GM12875 (cell line): ENCODE data around the gene SEZ6L.

Source experiments
- H3K4me3 ChIP-seq: one replicate; pipeline ENCODE4 v1.5.1; 2011; ENCODE audit warnings: low read depth, low read length, control low read depth
- TF ChIP-seq, protein P1 (sequence below): IDR thresholded peaks from 2 replicates; pipeline ENCODE4 v1.5.1; 2011; ENCODE audit warnings: low read depth, mild to moderate bottlenecking, control low read depth, inconsistent platforms, low read length, moderate library complexity, borderline replicate concordance; ENCODE audit not compliant: insufficient read depth

SEZ6L gene

DNA sequence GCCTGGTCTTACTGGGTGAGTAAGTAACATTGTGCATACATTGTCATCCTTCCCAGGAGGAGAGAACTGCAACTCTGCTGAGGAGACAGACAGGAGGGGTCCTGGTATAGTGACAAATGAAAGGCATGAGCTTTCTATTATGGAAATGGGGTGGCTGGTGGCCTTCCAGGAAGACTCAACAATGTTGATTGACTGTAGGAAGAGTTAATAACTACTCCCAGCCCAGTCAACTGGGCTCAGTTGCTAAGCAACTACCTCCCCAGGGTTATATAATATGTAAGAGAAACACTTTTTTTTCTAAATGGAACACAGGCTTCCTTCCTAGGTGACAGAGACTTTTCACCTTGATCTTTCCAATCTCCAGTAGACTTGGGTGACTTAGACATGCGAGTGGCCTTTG is 28.2 kb downstream of the SEZ6L start:
- H3K4me3 ChIP-seq = no peak overlapping the region
- TF ChIP-seq, protein P1, sequence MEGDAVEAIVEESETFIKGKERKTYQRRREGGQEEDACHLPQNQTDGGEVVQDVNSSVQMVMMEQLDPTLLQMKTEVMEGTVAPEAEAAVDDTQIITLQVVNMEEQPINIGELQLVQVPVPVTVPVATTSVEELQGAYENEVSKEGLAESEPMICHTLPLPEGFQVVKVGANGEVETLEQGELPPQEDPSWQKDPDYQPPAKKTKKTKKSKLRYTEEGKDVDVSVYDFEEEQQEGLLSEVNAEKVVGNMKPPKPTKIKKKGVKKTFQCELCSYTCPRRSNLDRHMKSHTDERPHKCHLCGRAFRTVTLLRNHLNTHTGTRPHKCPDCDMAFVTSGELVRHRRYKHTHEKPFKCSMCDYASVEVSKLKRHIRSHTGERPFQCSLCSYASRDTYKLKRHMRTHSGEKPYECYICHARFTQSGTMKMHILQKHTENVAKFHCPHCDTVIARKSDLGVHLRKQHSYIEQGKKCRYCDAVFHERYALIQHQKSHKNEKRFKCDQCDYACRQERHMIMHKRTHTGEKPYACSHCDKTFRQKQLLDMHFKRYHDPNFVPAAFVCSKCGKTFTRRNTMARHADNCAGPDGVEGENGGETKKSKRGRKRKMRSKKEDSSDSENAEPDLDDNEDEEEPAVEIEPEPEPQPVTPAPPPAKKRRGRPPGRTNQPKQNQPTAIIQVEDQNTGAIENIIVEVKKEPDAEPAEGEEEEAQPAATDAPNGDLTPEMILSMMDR = no peak

DNA sequence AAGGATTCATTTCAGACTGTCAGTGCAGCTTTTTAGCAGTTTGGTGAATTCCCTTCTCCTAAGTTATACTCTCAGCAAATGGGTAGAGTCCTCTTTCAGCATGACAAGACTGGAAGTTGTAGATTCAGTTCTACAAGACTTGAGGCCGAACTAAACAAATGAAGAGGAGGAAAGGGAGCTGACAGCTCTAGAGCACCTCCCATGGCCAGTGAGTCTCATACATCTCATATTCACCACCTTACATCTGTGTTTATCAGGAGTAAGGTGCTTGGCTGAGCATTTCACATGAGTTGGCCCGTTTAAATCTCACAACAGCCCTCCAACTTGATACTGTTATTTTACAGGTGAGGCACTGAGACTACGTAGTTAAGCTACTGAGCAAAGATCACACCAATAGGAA is 30.4 kb downstream of the SEZ6L start:
- no peak overlapping the region for H3K4me3 ChIP-seq
- TF ChIP-seq, protein P1 = no peak

DNA sequence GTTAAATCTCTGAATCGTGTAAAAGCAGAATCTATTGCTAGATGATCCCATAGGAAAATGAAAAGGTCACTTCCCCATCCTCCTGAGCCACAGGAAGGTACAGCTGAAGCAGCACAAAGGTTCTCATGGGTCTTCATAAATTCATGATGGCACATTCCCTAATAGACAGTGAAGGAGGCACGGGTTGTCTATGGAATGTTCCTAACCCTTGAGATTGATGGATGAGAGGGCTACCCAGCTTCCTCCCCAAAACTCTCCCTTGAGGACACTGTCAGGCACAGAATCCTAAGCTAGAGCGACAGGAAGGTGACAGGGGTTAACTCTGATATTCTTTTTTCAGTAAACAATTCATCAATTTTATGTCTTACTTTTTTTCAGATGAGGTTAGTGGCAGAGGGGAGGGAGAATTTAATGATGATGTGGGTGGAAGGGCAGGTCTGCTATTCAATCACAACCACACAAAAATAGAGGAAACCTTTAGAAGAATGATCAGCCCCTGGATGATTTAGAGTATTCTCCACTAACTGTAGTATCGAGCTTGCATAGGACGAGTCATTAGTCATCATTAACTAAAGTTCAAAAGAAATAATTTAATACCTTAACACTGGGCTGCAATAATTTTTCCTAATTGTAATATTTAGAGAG is 33.1 kb downstream of the SEZ6L start:
- TF ChIP-seq, protein P1 = no peak

DNA sequence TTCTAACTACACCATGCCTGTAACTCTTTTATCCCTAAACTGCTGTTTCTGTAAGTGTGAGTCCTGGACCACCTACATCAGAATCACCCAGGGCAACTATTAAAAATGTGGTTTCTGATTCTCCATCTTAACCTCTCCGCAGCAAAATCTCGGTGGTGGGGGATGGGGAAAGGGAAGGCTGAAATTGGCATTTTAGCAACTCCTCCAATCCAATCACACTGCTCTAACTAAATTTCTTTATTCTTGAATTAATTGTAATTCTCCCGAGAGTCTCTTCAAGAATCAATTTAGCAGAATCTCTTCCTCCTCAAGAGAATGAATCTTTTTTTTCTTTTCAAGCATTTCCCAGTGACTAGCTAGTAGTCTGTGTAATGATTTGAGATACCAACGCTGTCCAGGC is 36.2 kb downstream of the SEZ6L start:
- TF ChIP-seq, protein P1 = no peak
- H3K4me3 ChIP-seq = no peak overlapping the region

More for the DNA sequence above, 33.1 kb downstream of the SEZ6L start:
- no peak overlapping the region for H3K4me3 ChIP-seq

DNA sequence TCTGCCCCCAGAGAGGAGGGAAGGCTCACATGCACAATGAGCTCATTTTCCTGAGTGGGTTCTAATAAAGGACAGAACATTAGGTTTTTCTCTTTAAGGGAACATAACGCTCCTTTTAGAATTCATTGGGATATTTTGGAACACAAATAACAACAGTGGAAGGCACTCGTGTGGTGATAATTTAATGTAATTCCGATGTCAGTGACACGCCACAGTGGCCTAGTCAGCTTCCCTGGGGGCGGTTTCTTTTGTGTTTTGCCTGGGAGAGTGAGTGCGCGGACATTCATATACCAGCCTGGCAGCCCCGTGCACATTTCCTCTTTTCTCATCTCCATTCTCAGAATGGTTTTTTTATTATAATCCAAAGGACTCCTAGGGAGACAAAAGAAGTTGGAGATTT is 41.1 kb downstream of the SEZ6L start:
- TF ChIP-seq, protein P1 = no peak

DNA sequence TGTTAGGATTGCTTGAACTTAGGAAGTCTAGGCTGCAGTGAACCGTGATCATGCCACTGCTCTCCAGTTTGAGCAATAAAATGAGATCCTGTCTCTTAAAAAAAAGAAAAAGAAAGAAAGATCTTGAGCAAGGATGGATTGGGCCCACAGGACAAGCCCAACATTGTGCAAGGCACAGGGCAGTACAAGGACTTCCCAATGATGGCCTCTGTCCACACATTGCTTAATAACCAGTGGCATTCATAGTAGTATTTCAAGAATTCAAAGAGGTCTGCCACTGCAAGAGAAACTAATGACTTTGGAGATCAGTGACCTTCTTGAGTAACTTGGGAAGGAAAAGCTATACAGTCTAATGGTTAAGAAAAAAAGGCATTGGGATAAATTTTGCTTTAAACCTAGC is 44.6 kb downstream of the SEZ6L start:
- TF ChIP-seq, protein P1 = no peak
- no peak overlapping the region for H3K4me3 ChIP-seq

More for the DNA sequence above, 41.1 kb downstream of the SEZ6L start:
- H3K4me3 ChIP-seq = no peak overlapping the region

DNA sequence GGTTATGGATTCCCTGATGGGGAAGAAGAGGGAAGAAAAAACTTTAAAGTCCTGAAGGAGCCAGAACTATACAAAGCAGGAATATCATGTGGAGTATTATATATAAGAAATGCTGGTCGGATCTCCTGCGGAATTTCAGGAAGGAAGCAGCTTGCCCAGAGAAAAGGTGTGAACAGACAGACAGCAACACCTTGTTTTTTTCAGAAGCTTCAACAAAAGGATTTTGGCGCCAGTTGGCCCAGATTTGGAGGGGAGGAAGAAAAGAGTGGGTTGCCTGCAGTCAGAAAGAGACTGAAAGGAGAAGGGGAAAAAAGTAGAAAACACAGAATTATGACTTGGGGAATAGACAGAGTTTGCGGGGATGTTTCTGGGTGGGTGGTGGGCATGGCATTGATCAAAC is 45.2 kb downstream of the SEZ6L start:
- no peak overlapping the region for H3K4me3 ChIP-seq

More for the DNA sequence above, 45.2 kb downstream of the SEZ6L start:
- TF ChIP-seq, protein P1 = no peak
